Adrenal gland (tissue), 5 donors: ENCODE data around the gene OPRD1.

Experiments
- POLR2A ChIP-seq, 2 donors: fragments of 450-650 bp; IDR thresholded peaks; one replicate each; pipeline ENCODE4 v1.6.1; 2017; ENCODE audit warnings: antibody characterized with exemption in 2 of 2, mild to moderate bottlenecking in 2 of 2, moderate library complexity in 1 of 2
- TF ChIP-seq, protein P1 (sequence below), 6 experiments: fragments of 450-650 bp in 4 of 6; fragments of 200-600 bp in 2 of 6; sonication (generic) in 1 of 6; IDR thresholded peaks; 1 replicate in 5 of 6; 2 replicates in 1 of 6; pipeline versions ENCODE4 v1.5.1 to v1.8.0; 2016 to 2021; ENCODE audit warnings: antibody characterized with exemption in 6 of 6, mild to moderate bottlenecking in 2 of 6, moderate library complexity in 1 of 6
- donor health status: DM: no; HTN: no; CAD: no.

DNA sequence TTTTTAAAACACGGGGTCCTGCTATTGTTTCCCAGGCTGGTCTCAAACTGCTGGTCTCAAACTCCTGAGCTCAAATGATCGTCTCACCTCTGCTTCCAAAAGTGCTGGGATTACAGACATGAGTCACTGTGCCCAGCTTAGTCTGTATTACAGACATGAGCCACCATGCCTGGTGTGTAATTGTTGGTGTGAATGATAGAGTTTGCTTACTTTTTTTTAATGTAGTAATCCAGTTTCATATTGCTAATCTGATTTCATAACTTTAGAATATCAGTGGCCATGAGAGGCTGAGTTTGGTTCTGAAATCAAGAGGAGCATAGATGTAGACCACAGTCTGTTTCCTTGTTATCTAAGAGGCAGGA, 105.8 kb downstream of the OPRD1 start:
- TF ChIP-seq POLR2A (IDR thresholded peaks at IDR 0.05) = no peak
- TF ChIP-seq, protein P1, sequence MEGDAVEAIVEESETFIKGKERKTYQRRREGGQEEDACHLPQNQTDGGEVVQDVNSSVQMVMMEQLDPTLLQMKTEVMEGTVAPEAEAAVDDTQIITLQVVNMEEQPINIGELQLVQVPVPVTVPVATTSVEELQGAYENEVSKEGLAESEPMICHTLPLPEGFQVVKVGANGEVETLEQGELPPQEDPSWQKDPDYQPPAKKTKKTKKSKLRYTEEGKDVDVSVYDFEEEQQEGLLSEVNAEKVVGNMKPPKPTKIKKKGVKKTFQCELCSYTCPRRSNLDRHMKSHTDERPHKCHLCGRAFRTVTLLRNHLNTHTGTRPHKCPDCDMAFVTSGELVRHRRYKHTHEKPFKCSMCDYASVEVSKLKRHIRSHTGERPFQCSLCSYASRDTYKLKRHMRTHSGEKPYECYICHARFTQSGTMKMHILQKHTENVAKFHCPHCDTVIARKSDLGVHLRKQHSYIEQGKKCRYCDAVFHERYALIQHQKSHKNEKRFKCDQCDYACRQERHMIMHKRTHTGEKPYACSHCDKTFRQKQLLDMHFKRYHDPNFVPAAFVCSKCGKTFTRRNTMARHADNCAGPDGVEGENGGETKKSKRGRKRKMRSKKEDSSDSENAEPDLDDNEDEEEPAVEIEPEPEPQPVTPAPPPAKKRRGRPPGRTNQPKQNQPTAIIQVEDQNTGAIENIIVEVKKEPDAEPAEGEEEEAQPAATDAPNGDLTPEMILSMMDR (IDR thresholded peaks at IDR 0.05) = no peak
